HG03060 (cell line): ENCODE data around the gene BRF1.
"Not testable (repeated sequence)": the region's sequence is repeated elsewhere in the genome, so short reads cannot be mapped to it uniquely, and the experiment has no call there.

Experiments
- ATAC-seq: cut with Tn5 transposase; IDR thresholded peaks from one replicate; pipeline ENCODE4 v1.9.1; 2021; ENCODE audit warnings: low read depth, moderate number of reproducible peaks; ENCODE audit not compliant: unreplicated experiment

The BRF1 gene

GRCh38 chr14:105316577-105316941, 15.8 kb upstream of the BRF1 start:
- ATAC-seq = no peak

GRCh38 chr14:105315941-105316576, 15.3 kb upstream of the BRF1 start:
- no peak for ATAC-seq

- ATAC-seq = no peak
Observed at GRCh38 chr14:105315211-105315721, 14.5 kb upstream of the BRF1 start.

GRCh38 chr14:105314287-105315200, 13.7 kb upstream of the BRF1 start, which contains the start of gene PACS2:
PACS2 (plus strand) TSS chr14:105314748; CDS start chr14:105314919, 171 bp downstream.
- ATAC-seq = no peak

GRCh38 chr14:105313381-105314286, 12.8 kb upstream of the BRF1 start:
- ATAC-seq = no peak

GRCh38 chr14:105312973-105313372, 12.2 kb upstream of the BRF1 start:
- ATAC-seq = no peak

- no peak for ATAC-seq
Observed at GRCh38 chr14:105311838-105312237, 11.0 kb upstream of the BRF1 start.

- ATAC-seq = no peak
Observed at GRCh38 chr14:105309371-105309770, 8.6 kb upstream of the BRF1 start.

GRCh38 chr14:105307052-105307727, 6.4 kb upstream of the BRF1 start:
- no peak for ATAC-seq

- ATAC-seq = no peak
Observed at GRCh38 chr14:105305791-105306190, 5.0 kb upstream of the BRF1 start.

- ATAC-seq = no peak
Observed at GRCh38 chr14:105305345-105305744, 4.5 kb upstream of the BRF1 start.

GRCh38 chr14:105304565-105304964, 3.8 kb upstream of the BRF1 start:
- ATAC-seq = no peak

- ATAC-seq = no peak
Observed at GRCh38 chr14:105303949-105304348, 3.1 kb upstream of the BRF1 start.

GRCh38 chr14:105301915-105302249, 1.1 kb upstream of the BRF1 start:
- ATAC-seq = not testable (repeated sequence)

GRCh38 chr14:105301103-105301914, 508 bp upstream of the BRF1 start:
- peak; percentile 31 for ATAC-seq

- ATAC-seq = no peak
Observed at GRCh38 chr14:105299654-105300541, 903 bp downstream of the BRF1 start.

- not testable (repeated sequence) for ATAC-seq
Observed at GRCh38 chr14:105297311-105297710, 3.5 kb downstream of the BRF1 start.

- ATAC-seq = no peak
Observed at GRCh38 chr14:105294142-105294597, 6.6 kb downstream of the BRF1 start.
